ENCODE results near the gene GSAP.

Gene GSAP

GRCh38 chr7:77327067-77327931, 88.8 kb downstream of the GSAP start:
- H3K4me3 ChIP-seq (ENCODE audit: low read depth, low read length), result no peak overlapping the region
- in situ Hi-C loops (cut with HindIII; ENCODE audit: low sequenced_read_pairs), result no loop called here
- TF ChIP-seq, protein P1, sequence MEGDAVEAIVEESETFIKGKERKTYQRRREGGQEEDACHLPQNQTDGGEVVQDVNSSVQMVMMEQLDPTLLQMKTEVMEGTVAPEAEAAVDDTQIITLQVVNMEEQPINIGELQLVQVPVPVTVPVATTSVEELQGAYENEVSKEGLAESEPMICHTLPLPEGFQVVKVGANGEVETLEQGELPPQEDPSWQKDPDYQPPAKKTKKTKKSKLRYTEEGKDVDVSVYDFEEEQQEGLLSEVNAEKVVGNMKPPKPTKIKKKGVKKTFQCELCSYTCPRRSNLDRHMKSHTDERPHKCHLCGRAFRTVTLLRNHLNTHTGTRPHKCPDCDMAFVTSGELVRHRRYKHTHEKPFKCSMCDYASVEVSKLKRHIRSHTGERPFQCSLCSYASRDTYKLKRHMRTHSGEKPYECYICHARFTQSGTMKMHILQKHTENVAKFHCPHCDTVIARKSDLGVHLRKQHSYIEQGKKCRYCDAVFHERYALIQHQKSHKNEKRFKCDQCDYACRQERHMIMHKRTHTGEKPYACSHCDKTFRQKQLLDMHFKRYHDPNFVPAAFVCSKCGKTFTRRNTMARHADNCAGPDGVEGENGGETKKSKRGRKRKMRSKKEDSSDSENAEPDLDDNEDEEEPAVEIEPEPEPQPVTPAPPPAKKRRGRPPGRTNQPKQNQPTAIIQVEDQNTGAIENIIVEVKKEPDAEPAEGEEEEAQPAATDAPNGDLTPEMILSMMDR (IDR thresholded peaks at IDR 0.05; ENCODE audit: low read depth, low read length), result no peak
- DNase-seq (ENCODE audit: low read depth, low spot score), result peak; percentile 47

DNA sequence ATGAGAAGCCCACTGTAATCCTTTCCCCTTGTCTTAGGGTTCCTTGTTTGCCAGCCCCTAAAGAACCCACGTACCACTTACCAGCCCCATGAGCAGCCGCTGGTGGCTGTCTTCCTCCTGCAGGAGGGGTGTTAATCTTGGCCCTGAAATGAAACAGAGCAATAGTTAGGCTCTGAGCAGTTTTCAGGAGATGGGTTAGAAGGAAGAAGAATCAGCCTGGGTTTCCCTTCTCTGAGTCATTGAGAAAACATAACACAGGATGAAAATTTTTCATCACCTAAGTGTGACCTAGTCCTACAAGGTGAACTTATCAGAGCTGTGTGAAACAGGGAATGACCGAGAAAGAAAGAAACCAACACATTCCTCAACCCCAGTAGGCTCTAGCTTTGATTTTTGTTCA, 90.0 kb downstream of the GSAP start:
- H3K4me3 ChIP-seq (ENCODE audit: low read depth, low read length), result no peak overlapping the region
- in situ Hi-C loops (cut with HindIII; ENCODE audit: low sequenced_read_pairs), result no loop called here
- DNase-seq (ENCODE audit: low read depth, low spot score), result peak; percentile 53
- TF ChIP-seq, protein P1 (IDR thresholded peaks at IDR 0.05; ENCODE audit: low read depth, low read length), result no peak

DNA sequence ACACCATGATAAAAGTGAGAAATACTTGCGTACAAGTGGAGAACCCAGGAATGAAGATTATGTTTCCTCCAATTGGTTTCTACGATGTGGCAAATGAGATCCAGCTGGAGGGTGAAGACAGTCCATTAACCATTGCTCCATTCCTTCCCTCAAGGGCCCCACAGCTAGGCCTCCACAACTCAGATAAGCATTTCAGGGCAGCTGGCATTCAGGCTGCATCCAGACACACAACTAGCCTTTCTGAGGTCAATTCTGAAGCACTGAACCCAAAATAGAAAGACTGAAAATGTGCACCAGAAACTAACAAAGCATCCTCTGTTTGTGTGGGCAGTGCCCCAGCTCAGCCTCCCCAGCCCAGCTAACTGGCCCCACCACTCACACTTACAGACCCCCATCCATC, 94.8 kb downstream of the GSAP start:
- no peak overlapping the region for H3K4me3 ChIP-seq (ENCODE audit: low read depth, low read length)
- in situ Hi-C loops (cut with HindIII; ENCODE audit: low sequenced_read_pairs), result no loop called here
- no peak for DNase-seq (ENCODE audit: low read depth, low spot score)
- TF ChIP-seq, protein P1 (IDR thresholded peaks at IDR 0.05; ENCODE audit: low read depth, low read length), result no peak

DNA sequence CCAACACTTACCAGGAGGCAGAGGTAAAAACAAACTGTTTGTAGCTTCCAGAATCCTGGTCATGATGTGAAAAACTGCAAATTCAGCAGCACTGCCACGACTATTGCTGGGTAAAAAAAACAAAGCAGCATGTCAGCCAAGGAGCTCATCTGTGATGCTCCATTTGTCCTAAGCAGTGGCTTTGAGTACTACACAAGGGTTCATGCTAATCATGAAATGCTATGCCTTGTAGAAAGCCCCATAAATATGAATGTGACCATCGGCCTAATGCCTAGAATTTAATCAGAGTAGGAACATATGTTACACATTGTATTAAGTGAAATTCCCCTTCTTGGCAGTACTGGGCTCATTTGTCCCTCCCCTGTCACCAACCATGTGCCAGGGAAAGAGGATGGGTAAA, 95.4 kb downstream of the GSAP start:
- H3K4me3 ChIP-seq (ENCODE audit: low read depth, low read length), result no peak overlapping the region
- TF ChIP-seq, protein P1 (IDR thresholded peaks at IDR 0.05; ENCODE audit: low read depth, low read length), result no peak

DNA sequence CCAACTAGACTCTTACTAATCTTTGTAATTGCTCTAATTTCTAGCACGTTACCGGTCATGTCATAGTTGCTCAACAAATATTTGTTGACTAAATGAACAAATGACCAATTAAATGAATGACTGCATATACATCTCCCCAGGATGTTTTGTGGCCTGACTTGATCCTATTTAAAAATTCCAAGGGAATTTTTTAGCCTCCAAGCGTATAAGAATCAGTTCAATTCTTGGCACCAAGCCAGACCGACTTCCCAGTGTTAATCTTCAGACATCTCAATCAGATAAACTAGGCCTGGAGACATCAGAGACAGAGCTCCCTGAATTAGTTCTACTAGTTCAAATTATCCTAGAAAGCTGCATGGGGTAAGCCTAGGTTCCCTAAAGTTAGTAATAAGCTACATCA, 96.0 kb downstream of the GSAP start:
- in situ Hi-C loops (cut with HindIII; ENCODE audit: low sequenced_read_pairs), result no loop called here
- no peak for DNase-seq (ENCODE audit: low read depth, low spot score)
- H3K4me3 ChIP-seq (ENCODE audit: low read depth, low read length), result no peak overlapping the region
- TF ChIP-seq, protein P1 (IDR thresholded peaks at IDR 0.05; ENCODE audit: low read depth, low read length), result no peak

More for the DNA sequence above, 95.4 kb downstream of the GSAP start:
- in situ Hi-C loops (cut with HindIII; ENCODE audit: low sequenced_read_pairs), result no loop called here
- DNase-seq (ENCODE audit: low read depth, low spot score), result no peak

GRCh38 chr7:77318019-77318418, 98.1 kb downstream of the GSAP start:
- in situ Hi-C loops (cut with HindIII; ENCODE audit: low sequenced_read_pairs), result no loop called here
- H3K4me3 ChIP-seq (ENCODE audit: low read depth, low read length), result no peak overlapping the region
- TF ChIP-seq, protein P1 (IDR thresholded peaks at IDR 0.05; ENCODE audit: low read depth, low read length), result no peak
- DNase-seq (ENCODE audit: low read depth, low spot score), result no peak

Data from astrocyte of the spinal cord (primary cell).